Left hindlimb (tissue), 1 donor: ENCODE data around the gene PGM5.

Experiments used
- DNase-seq: peaks from one replicate; pipeline ENCODE4 v3.0.0-alpha.2; 2018

The PGM5 gene

GRCh38 chr9:68498816-68499215 lies 142.4 kb downstream of the PGM5 start:
- no peak for DNase-seq

- no peak for DNase-seq
These were observed 144.3 kb downstream of the PGM5 start for GRCh38 chr9:68500457-68501381.

GRCh38 chr9:68502279-68502678 lies 145.9 kb downstream of the PGM5 start:
- DNase-seq, result no peak

GRCh38 chr9:68505681-68506409 lies 149.4 kb downstream of the PGM5 start:
- no peak for DNase-seq

- DNase-seq, result no peak
These were observed 150.1 kb downstream of the PGM5 start for GRCh38 chr9:68506551-68506950.

GRCh38 chr9:68507130-68507805 lies 150.9 kb downstream of the PGM5 start:
- no peak for DNase-seq

GRCh38 chr9:68507806-68508145 lies 151.4 kb downstream of the PGM5 start:
- DNase-seq, result no peak

GRCh38 chr9:68508547-68508946 lies 152.1 kb downstream of the PGM5 start:
- DNase-seq, result no peak

GRCh38 chr9:68509689-68510088 lies 153.3 kb downstream of the PGM5 start:
- no peak for DNase-seq

GRCh38 chr9:68513385-68513784 lies 157.0 kb downstream of the PGM5 start:
- no peak for DNase-seq

GRCh38 chr9:68513981-68514380 lies 157.6 kb downstream of the PGM5 start:
- no peak for DNase-seq

GRCh38 chr9:68515326-68516017 lies 159.1 kb downstream of the PGM5 start:
- no peak for DNase-seq

GRCh38 chr9:68522131-68522530 lies 165.7 kb downstream of the PGM5 start:
- DNase-seq, result no peak

GRCh38 chr9:68522954-68523353 lies 166.5 kb downstream of the PGM5 start:
- DNase-seq, result no peak

GRCh38 chr9:68523367-68523936 lies 167.0 kb downstream of the PGM5 start:
- DNase-seq, result no peak

- peak; percentile 39 for DNase-seq
These were observed 174.2 kb downstream of the PGM5 start for GRCh38 chr9:68530618-68531017.

- no peak for DNase-seq
These were observed 175.7 kb downstream of the PGM5 start for GRCh38 chr9:68532131-68532530.

GRCh38 chr9:68533678-68534077 lies 177.3 kb downstream of the PGM5 start:
- no peak for DNase-seq

GRCh38 chr9:68536876-68537615 lies 180.6 kb downstream of the PGM5 start:
- no peak for DNase-seq

- DNase-seq, result no peak
These were observed 181.1 kb downstream of the PGM5 start for GRCh38 chr9:68537616-68537880.

GRCh38 chr9:68538200-68538599 lies 181.8 kb downstream of the PGM5 start:
- DNase-seq, result no peak
